IMR-90 (cell line): Measurements from ENCODE around the gene IL18R1.

Source experiments
- CTCF ChIP-seq: conservative IDR thresholded peaks from 2 replicates; pipeline ENCODE4 v1.5.1; 2012; ENCODE audit warnings: mild to moderate bottlenecking, low read depth, low read length, improper control_type of control experiment
- RAD21 ChIP-seq: IDR thresholded peaks from 2 replicates; pipeline ENCODE4 v1.6.1; 2012; ENCODE audit warnings: low read length, improper control_type of control experiment

DNA sequence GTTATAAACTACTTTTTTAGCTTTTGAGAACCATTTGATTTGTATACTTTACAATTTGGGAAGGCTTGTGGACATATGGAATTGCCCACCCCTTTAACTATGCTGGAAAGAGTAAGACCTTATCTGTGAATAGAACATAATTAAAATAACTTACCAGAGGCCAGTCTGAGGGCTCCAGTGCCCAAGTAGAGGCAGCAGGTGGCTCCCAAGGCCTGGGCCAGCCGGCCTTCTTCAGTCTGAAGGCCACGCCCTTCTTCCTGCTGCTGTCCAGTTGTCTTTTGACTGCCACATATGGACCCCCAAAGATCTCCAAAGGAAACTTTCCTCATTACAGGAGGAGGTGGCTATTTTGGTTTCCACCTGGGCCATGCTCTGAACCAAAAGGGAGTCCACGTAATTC, 55.4 kb downstream of the IL18R1 start:
- TF ChIP-seq RAD21 (no peak), CTCF (no peak)
